GM21786 (cell line): Measurements from ENCODE around the gene JARID2.

Experiments
- ATAC-seq: cut with Tn5 transposase; IDR thresholded peaks from one replicate; pipeline ENCODE4 v1.9.1; 2021; ENCODE audit not compliant: unreplicated experiment

JARID2 gene

GRCh38 chr6:15391500-15391899 lies 145.6 kb downstream of the JARID2 start:
- no peak for ATAC-seq

- no peak for ATAC-seq
These were observed 146.3 kb downstream of the JARID2 start for GRCh38 chr6:15392182-15392581.

GRCh38 chr6:15393605-15394004 lies 147.7 kb downstream of the JARID2 start:
- no peak for ATAC-seq

GRCh38 chr6:15395087-15395486 lies 149.2 kb downstream of the JARID2 start:
- no peak for ATAC-seq

GRCh38 chr6:15396808-15397207 lies 150.9 kb downstream of the JARID2 start:
- no peak for ATAC-seq

- peak; percentile 72 for ATAC-seq
These were observed 152.9 kb downstream of the JARID2 start for GRCh38 chr6:15398633-15399275.

GRCh38 chr6:15399641-15400470 lies 154.0 kb downstream of the JARID2 start:
- no peak for ATAC-seq

GRCh38 chr6:15400572-15401004 lies 154.7 kb downstream of the JARID2 start:
- ATAC-seq = no peak

- ATAC-seq = no peak
These were observed 155.3 kb downstream of the JARID2 start for GRCh38 chr6:15401120-15401519.

- no peak for ATAC-seq
These were observed 155.9 kb downstream of the JARID2 start for GRCh38 chr6:15401769-15402250.

GRCh38 chr6:15402406-15403045 lies 156.7 kb downstream of the JARID2 start:
- ATAC-seq = no peak

GRCh38 chr6:15403094-15403755 lies 157.4 kb downstream of the JARID2 start:
- no peak for ATAC-seq

- no peak for ATAC-seq
These were observed 158.8 kb downstream of the JARID2 start for GRCh38 chr6:15404685-15404980.

- ATAC-seq = no peak
These were observed 159.5 kb downstream of the JARID2 start for GRCh38 chr6:15405129-15406068.

- no peak for ATAC-seq
These were observed 160.6 kb downstream of the JARID2 start for GRCh38 chr6:15406452-15406851.

- ATAC-seq = no peak
These were observed 162.1 kb downstream of the JARID2 start for GRCh38 chr6:15408008-15408407.

GRCh38 chr6:15408758-15409157 lies 162.9 kb downstream of the JARID2 start:
- no peak for ATAC-seq

GRCh38 chr6:15409301-15410125 lies 163.6 kb downstream of the JARID2 start:
- ATAC-seq = no peak

- no peak for ATAC-seq
These were observed 164.2 kb downstream of the JARID2 start for GRCh38 chr6:15410126-15410391.

GRCh38 chr6:15410752-15411151 lies 164.9 kb downstream of the JARID2 start:
- no peak for ATAC-seq
